Choroid plexus epithelial cell (primary cell): Measurements from ENCODE around the gene EPN1.

Experiments
- DNase-seq: peaks from one replicate; pipeline ENCODE4 v3.0.0-alpha.2; 2010; ENCODE audit warnings: low read depth
- H3K4me3 ChIP-seq: 2 replicates; pipeline ENCODE4 v1.5.1; 2011; ENCODE audit warnings: low read depth, mild to moderate bottlenecking, control low read depth, low read length, moderate library complexity
- CTCF ChIP-seq: conservative IDR thresholded peaks from 2 replicates; pipeline ENCODE4 v1.5.1; 2011; ENCODE audit warnings: low read depth, mild to moderate bottlenecking, control low read depth, inconsistent platforms, low read length, moderate library complexity

Gene EPN1

DNA sequence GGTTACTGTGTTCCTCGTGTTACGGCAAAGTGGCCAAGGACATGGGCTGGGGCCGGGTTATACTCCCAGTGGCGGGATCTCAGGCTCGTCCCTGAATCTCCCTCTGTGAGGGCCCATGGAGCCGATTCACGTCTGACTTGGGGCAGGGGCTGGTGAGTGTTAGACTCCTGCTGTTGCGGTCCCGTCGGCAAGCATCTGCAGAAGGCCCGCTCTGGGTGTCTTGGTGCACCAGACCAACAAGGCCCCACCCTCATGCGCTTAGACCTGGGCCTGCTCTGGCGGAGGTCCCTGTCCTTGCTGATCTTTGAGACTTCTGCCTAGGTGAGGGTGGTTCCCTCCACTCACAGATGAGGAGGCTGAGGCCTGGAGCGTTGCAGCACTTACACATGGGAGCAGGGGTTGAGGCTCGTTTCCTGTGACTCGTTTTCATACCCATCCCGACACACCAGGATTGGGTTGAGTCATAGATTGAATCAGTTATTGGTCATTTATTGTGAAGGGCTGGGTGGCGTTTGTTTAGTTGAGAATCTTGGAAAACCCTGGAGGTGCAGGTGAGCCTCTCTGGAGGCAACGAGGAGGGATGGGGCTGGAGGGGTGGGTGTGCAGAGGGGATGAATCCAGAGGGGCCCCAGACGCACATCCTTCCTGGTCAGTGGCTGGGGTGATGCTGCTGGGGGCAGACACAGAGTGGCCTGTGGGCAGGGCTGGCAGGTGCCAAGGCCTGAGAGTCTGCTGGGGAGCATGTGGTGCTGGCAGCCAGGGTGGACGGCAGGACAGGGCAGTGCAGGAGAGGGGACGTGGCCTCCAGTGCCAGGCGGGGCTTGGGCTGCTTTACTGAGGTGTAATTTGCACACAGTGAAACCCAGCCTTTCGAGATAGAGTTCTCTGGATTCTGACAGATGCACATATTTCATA, 4.6 kb downstream of the EPN1 start:
- no peak for TF ChIP-seq CTCF
- DNase-seq: no peak
- no peak overlapping the region for H3K4me3 ChIP-seq

GRCh38 chr19:55680339-55681130, 5.5 kb downstream of the EPN1 start:
- DNase-seq: no peak
- H3K4me3 ChIP-seq: no peak overlapping the region
- no peak for TF ChIP-seq CTCF

GRCh38 chr19:55681131-55682092, 6.4 kb downstream of the EPN1 start:
- no peak overlapping the region for H3K4me3 ChIP-seq
- DNase-seq: peak; percentile 59
- no peak for TF ChIP-seq CTCF

DNA sequence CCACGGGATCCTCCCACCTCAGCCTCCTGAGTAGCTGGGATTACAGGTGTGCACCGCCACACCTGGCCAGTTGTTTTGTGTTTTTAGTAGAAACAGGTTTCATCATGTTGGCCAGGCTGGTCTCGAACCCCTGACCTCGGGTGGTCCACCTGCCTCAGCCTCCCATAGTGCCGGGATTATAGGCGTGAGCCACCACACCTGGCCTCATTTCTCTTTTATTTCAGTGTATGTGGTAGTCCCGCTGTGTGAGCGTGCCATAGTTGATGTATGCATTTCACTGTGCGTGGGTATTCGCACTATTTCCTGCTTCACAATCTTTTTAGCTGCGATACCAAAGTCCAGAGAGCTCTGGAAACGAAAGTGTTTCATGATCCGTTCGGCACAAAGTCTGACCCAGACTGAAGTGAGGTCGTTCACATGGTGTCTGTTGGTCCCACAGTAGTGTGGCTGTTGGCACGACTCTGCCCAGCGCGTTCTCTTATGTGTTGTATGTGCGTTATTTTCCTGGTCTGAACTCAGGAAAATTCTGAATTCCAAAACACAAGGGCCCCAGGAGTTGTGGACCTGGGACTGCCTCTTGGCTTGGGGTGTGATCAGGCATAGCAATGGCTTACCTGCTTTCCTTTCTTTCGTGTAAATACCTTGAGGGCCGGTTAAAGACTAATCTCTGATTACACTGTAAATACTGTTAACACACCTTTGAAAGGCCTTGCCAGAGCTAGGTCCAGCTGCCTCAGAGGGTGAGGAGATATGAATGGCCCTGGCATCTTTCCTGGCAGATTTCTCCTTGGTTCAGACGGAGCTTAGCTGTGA, 8.6 kb downstream of the EPN1 start:
- H3K4me3 ChIP-seq: no peak overlapping the region
- no peak for TF ChIP-seq CTCF
- DNase-seq: no peak

- TF ChIP-seq CTCF: no peak
- no peak overlapping the region for H3K4me3 ChIP-seq
- no peak for DNase-seq
Measured at GRCh38 chr19:55684946-55685681, 10.1 kb downstream of the EPN1 start.
